Measurements from ENCODE around the gene CRIM1. TPM values are rescaled to one million over a fixed set of nuclear protein-coding genes. Genes with fewer than 3 reads are reported as not detected.

Gene CRIM1
- total RNA-seq, 4 donors from 2014 or later = 179 to 229 (median 188) TPM

GRCh38 chr2:36515538-36515937 is 160.0 kb downstream of the CRIM1 start:
- DNase-seq (ENCODE audit: low spot score in 2 of 2) = no peak
- H3K36me3 ChIP-seq = peaks cover 0 to 95% (median 0%) of the 10 kb centered on the region in 3 donors
- no peaks in the 10 kb centered on the region for H3K9me3 ChIP-seq
- no peak overlapping the region for H3K4me3 ChIP-seq
- peaks cover 0 to 2% (median 0%) of the 10 kb centered on the region in 4 donors for H3K4me1 ChIP-seq
- no peaks in the 10 kb centered on the region for H3K27me3 ChIP-seq
- 93 to 96% methylated on average over 7 of the region's 7 CpGs for WGBS, 2 donors
- no peak overlapping the region for H3K27ac ChIP-seq
- no peak for TF ChIP-seq EP300 (IDR thresholded peaks at IDR 0.05)
- no peak for TF ChIP-seq POLR2A (IDR thresholded peaks at IDR 0.05)

GRCh38 chr2:36516136-36516870 is 160.7 kb downstream of the CRIM1 start:
- H3K27ac ChIP-seq = no peak overlapping the region

GRCh38 chr2:36520431-36520830 is 164.9 kb downstream of the CRIM1 start:
- TF ChIP-seq EP300 (IDR thresholded peaks at IDR 0.05) (no peak), CTCF (IDR thresholded peaks at IDR 0.05) (no peak), POLR2A (IDR thresholded peaks at IDR 0.05) (no peak)
- H3K4me1 ChIP-seq = peaks cover 0 to 2% (median 0%) of the 10 kb centered on the region in 4 donors
- no peak overlapping the region for H3K4me3 ChIP-seq
- H3K36me3 ChIP-seq = peaks cover 0 to 88% (median 6%) of the 10 kb centered on the region in 3 donors
- H3K27ac ChIP-seq = no peak overlapping the region
- WGBS, 2 donors = 92 to 94% methylated on average over 4 of the region's 4 CpGs
- DNase-seq (ENCODE audit: low spot score in 2 of 2) = no peak
- H3K9me3 ChIP-seq = no peaks in the 10 kb centered on the region
- no peaks in the 10 kb centered on the region for H3K27me3 ChIP-seq

More at GRCh38 chr2:36516136-36516870, 160.7 kb downstream of the CRIM1 start:
- 73 to 76% methylated on average over 8 of the region's 8 CpGs for WGBS, 2 donors
- no peaks in the 10 kb centered on the region for H3K27me3 ChIP-seq
- peaks cover 0 to 96% (median 0%) of the 10 kb centered on the region in 3 donors for H3K36me3 ChIP-seq
- H3K4me3 ChIP-seq = no peak overlapping the region
- no peak for TF ChIP-seq CTCF (IDR thresholded peaks at IDR 0.05)
- no peak for TF ChIP-seq EP300 (IDR thresholded peaks at IDR 0.05)
- TF ChIP-seq POLR2A (IDR thresholded peaks at IDR 0.05) = no peak
- H3K9me3 ChIP-seq = no peaks in the 10 kb centered on the region
- H3K4me1 ChIP-seq = peaks cover 0 to 2% (median 0%) of the 10 kb centered on the region in 4 donors
- no peak for DNase-seq (ENCODE audit: low spot score in 2 of 2)

- 75 to 84% methylated on average over 4 of the region's 4 CpGs for WGBS, 2 donors
- Histone ChIP-seq H3K9me3 (no peaks in the 10 kb centered on the region), H3K27ac (no peak overlapping the region), H3K27me3 (no peaks in the 10 kb centered on the region), H3K36me3 (peaks cover 0 to 66% (median 6%) of the 10 kb centered on the region in 3 donors), H3K4me1 (no peaks in the 10 kb centered on the region), H3K4me3 (no peak overlapping the region)
- TF ChIP-seq POLR2A (IDR thresholded peaks at IDR 0.05) (no peak), CTCF (IDR thresholded peaks at IDR 0.05) (no peak), EP300 (IDR thresholded peaks at IDR 0.05) (no peak)
- DNase-seq (ENCODE audit: low spot score in 2 of 2) = no peak
Measured at GRCh38 chr2:36523153-36523552, 167.6 kb downstream of the CRIM1 start.

GRCh38 chr2:36525245-36525644 is 169.7 kb downstream of the CRIM1 start:
- WGBS, 2 donors = 91 to 95% methylated on average over 5 of the region's 5 CpGs
- Histone ChIP-seq H3K27me3 (no peaks in the 10 kb centered on the region), H3K9me3 (no peaks in the 10 kb centered on the region), H3K4me1 (peaks cover 0 to 12% (median 0%) of the 10 kb centered on the region in 4 donors), H3K27ac (peak overlapping the region in 1 of 4 donors; percentile 14), H3K36me3 (peaks cover 0 to 45% (median 6%) of the 10 kb centered on the region in 3 donors), H3K4me3 (no peak overlapping the region)
- DNase-seq (ENCODE audit: low spot score in 2 of 2) = no peak
- TF ChIP-seq POLR2A (IDR thresholded peaks at IDR 0.05) = no peak

GRCh38 chr2:36526226-36526625 is 170.6 kb downstream of the CRIM1 start:
- Histone ChIP-seq H3K36me3 (peaks cover 0 to 35% (median 6%) of the 10 kb centered on the region in 3 donors), H3K27ac (no peak overlapping the region), H3K9me3 (no peaks in the 10 kb centered on the region), H3K4me1 (peaks cover 0 to 22% (median 0%) of the 10 kb centered on the region in 4 donors), H3K4me3 (no peak overlapping the region), H3K27me3 (no peaks in the 10 kb centered on the region)
- no peak for DNase-seq (ENCODE audit: low spot score in 2 of 2)
- WGBS, 2 donors = 45 to 54% methylated on average over 2 of the region's 2 CpGs
- no peak for TF ChIP-seq CTCF (IDR thresholded peaks at IDR 0.05)
- TF ChIP-seq EP300 (IDR thresholded peaks at IDR 0.05) = no peak
- TF ChIP-seq POLR2A (IDR thresholded peaks at IDR 0.05) = no peak

Data from tibial nerve (tissue), 4 donors.